ENCODE results near the gene WFDC2. TPM values are rescaled to one million over a fixed set of nuclear protein-coding genes. Genes with fewer than 3 reads are reported as not detected.

Gene WFDC2
- total and polyA plus RNA-seq, 2 of the 4 experiments (the other 2 are of a cell fraction): not detected

GRCh38 chr20:45433976-45434375 is 35.6 kb upstream of the WFDC2 start:
- H3K4me2 ChIP-seq (ENCODE audit: low read depth, low read length): no peak overlapping the region
- H3K27ac ChIP-seq (ENCODE audit: insufficient read depth, low read length): no peak overlapping the region
- no peak overlapping the region for H3K4ac ChIP-seq (ENCODE audit: low read depth, low read length)
- H2BK120ac ChIP-seq (ENCODE audit: low read depth, low read length): no peak overlapping the region
- no peak overlapping the region for H4K91ac ChIP-seq (ENCODE audit: insufficient read depth, low read depth, low read length)
- no peak overlapping the region for H3K9ac ChIP-seq (ENCODE audit: low read depth, low read length)
- intact Hi-C loops (cut with micrococcal nuclease) (loop anchor here (10.0 kb wide), 1 partner anchor 341 kb away; no protein-coding TSS in a partner anchor), dilution Hi-C loops (cut with HindIII; ENCODE audit: low sequenced_read_pairs, unreplicated experiment) (no loop called here), in situ Hi-C loops (cut with MboI; ENCODE audit: low sequenced_read_pairs) (no loop called here)
- no peak overlapping the region for H2AK5ac ChIP-seq (ENCODE audit: low read depth, low read length)
- no peak overlapping the region for H4K5ac ChIP-seq (ENCODE audit: low read depth, low read length)
- H3K9me3 ChIP-seq (ENCODE audit: control insufficient read depth, insufficient read depth, low read length): no peaks in the 10 kb centered on the region
- no peaks in the 10 kb centered on the region for H3K4me1 ChIP-seq (ENCODE audit: control insufficient read depth, insufficient read depth, low read length)
- H3K14ac ChIP-seq (replicated peaks; ENCODE audit: low read depth, low read length): no peak overlapping the region
- H3K18ac ChIP-seq (ENCODE audit: low read depth, low read length): no peak overlapping the region
- H4K8ac ChIP-seq (ENCODE audit: low read depth in 2 of 2, low read length in 2 of 2): no peak overlapping the region
- no peaks in the 10 kb centered on the region for H3K79me1 ChIP-seq (ENCODE audit: low read depth in 1 of 2, low read length in 2 of 2)
- no peak overlapping the region for H2BK5ac ChIP-seq (ENCODE audit: low read depth, low read length, poor library complexity, severe bottlenecking)
- TF ChIP-seq RFX5 (IDR thresholded peaks at IDR 0.05; ENCODE audit: low read depth, low read length): no peak
- no peak for TF ChIP-seq RCOR1 (IDR thresholded peaks at IDR 0.05; ENCODE audit: insufficient replicate concordance, low read length)
- TF ChIP-seq RAD21 (IDR thresholded peaks at IDR 0.05; ENCODE audit: low read length): no peak
- no peak for TF ChIP-seq MAFK (IDR thresholded peaks at IDR 0.05; ENCODE audit: low read depth, low read length)
- TF ChIP-seq POLR2A (IDR thresholded peaks at IDR 0.05; ENCODE audit: low read depth, low read length): no peak
- no peak for TF ChIP-seq MAZ (IDR thresholded peaks at IDR 0.05; ENCODE audit: borderline replicate concordance, low read depth, low read length)
- TF ChIP-seq MXI1 (IDR thresholded peaks at IDR 0.05; ENCODE audit: borderline replicate concordance, low read depth, low read length): no peak
- no peak for TF ChIP-seq FOS (IDR thresholded peaks at IDR 0.05; ENCODE audit: low read depth, low read length)
- TF ChIP-seq CTCF (conservative IDR thresholded peaks at IDR 0.05; ENCODE audit: low read depth, low read length): no peak
- no peak for TF ChIP-seq NFE2L2 (IDR thresholded peaks at IDR 0.05; ENCODE audit: low read depth, low read length)
- TF ChIP-seq ELK1 (IDR thresholded peaks at IDR 0.05; ENCODE audit: borderline replicate concordance, low read depth, low read length): no peak
- no peak for TF ChIP-seq SMC3 (IDR thresholded peaks at IDR 0.05; ENCODE audit: low read depth, low read length)
- no peak for TF ChIP-seq USF2 (IDR thresholded peaks at IDR 0.05; ENCODE audit: low read depth, low read length)
- no peak for TF ChIP-seq BHLHE40 (IDR thresholded peaks at IDR 0.05; ENCODE audit: low read depth, low read length)
- no peak for TF ChIP-seq CEBPB (IDR thresholded peaks at IDR 0.05; ENCODE audit: low read depth, low read length)
- no peak for TF ChIP-seq CHD1 (IDR thresholded peaks at IDR 0.05; ENCODE audit: low read depth, low read length)
- no peak overlapping the region for H3K4me3 ChIP-seq (ENCODE audit: insufficient read depth, low read depth, low read length)
- no peak for DNase-seq
- H3K27me3 ChIP-seq (ENCODE audit: control insufficient read depth, insufficient read depth, low read length): no peaks in the 10 kb centered on the region
- no peaks in the 10 kb centered on the region for H3K36me3 ChIP-seq (ENCODE audit: control insufficient read depth, insufficient read depth, low read length)
- H2AFZ ChIP-seq (replicated peaks; ENCODE audit: low read length, poor library complexity): no peak overlapping the region
- WGBS, 2 experiments (ENCODE audit: extremely low coverage in 2 of 2, insufficient read length in 1 of 2): no CpG with 5 or more reads among the region's 4 CpGs
- H2BK20ac ChIP-seq (ENCODE audit: low read depth, low read length): no peak overlapping the region
- no TSS peak for BruUV-seq (replicated peaks)
- H3K56ac ChIP-seq (ENCODE audit: extremely low read depth, insufficient read depth, low read length): no peak overlapping the region
- no peaks in the 10 kb centered on the region for H4K20me1 ChIP-seq (ENCODE audit: insufficient read depth, low read length)
- ChIA-PET POLR2A (ENCODE audit: unreplicated experiment) (interaction anchor here (0.6 kb wide), 1 partner anchor 99 kb away, joined by 3 read pairs; no protein-coding TSS in a partner anchor), CTCF (interaction anchor here (0.9 kb wide), 1 partner anchor 60 kb away, joined by 4 read pairs; no protein-coding TSS in a partner anchor)
- no peak for ATAC-seq (ENCODE audit: low read depth)
- H3K23ac ChIP-seq (ENCODE audit: low read depth, low read length): no peak overlapping the region
- H2AK9ac ChIP-seq (replicated peaks; ENCODE audit: low read depth, low read length, poor library complexity): no peak overlapping the region
- no peak overlapping the region for H2BK15ac ChIP-seq (ENCODE audit: low read depth, low read length)
- H3K9me1 ChIP-seq (ENCODE audit: insufficient read depth, low read length): no peaks in the 10 kb centered on the region

All from IMR-90 (cell line).